Loucy (cell line): ENCODE results near the gene TMEM200A.

Experiments used
- EZH2phosphoT487 ChIP-seq: fragments of 200-600 bp; IDR thresholded peaks from 2 replicates; pipeline ENCODE4 v1.6.1; 2018; ENCODE audit warnings: antibody characterized with exemption, mild to moderate bottlenecking, moderate library complexity, borderline replicate concordance
- TF ChIP-seq, protein P1 (sequence below): fragments of 200-600 bp; sonication (generic); conservative IDR thresholded peaks from 2 replicates; pipeline ENCODE4 v1.5.1; 2014; ENCODE audit warnings: mild to moderate bottlenecking, antibody characterized with exemption, low read length

GRCh38 chr6:130367767-130368166 is 1.9 kb downstream of the TMEM200A start:
- TF ChIP-seq, protein P1, sequence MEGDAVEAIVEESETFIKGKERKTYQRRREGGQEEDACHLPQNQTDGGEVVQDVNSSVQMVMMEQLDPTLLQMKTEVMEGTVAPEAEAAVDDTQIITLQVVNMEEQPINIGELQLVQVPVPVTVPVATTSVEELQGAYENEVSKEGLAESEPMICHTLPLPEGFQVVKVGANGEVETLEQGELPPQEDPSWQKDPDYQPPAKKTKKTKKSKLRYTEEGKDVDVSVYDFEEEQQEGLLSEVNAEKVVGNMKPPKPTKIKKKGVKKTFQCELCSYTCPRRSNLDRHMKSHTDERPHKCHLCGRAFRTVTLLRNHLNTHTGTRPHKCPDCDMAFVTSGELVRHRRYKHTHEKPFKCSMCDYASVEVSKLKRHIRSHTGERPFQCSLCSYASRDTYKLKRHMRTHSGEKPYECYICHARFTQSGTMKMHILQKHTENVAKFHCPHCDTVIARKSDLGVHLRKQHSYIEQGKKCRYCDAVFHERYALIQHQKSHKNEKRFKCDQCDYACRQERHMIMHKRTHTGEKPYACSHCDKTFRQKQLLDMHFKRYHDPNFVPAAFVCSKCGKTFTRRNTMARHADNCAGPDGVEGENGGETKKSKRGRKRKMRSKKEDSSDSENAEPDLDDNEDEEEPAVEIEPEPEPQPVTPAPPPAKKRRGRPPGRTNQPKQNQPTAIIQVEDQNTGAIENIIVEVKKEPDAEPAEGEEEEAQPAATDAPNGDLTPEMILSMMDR: no peak
- no peak for TF ChIP-seq EZH2phosphoT487
